GM18870 (cell line): Measurements from ENCODE around the gene PDZD2.
"Not testable (repeated sequence)": the region's sequence is repeated elsewhere in the genome, so short reads cannot be mapped to it uniquely, and the experiment has no call there.

Source experiments
- ATAC-seq: cut with Tn5 transposase; IDR thresholded peaks from one replicate; pipeline ENCODE4 v1.9.1; 2021; ENCODE audit warnings: moderate library complexity; ENCODE audit not compliant: unreplicated experiment

The PDZD2 gene

GRCh38 chr5:31682851-31683250, 43.9 kb downstream of the PDZD2 start:
- no peak for ATAC-seq

- ATAC-seq, result no peak
Measured at GRCh38 chr5:31688515-31689092, 49.7 kb downstream of the PDZD2 start.

GRCh38 chr5:31691408-31691807, 52.5 kb downstream of the PDZD2 start:
- ATAC-seq, result not testable (repeated sequence)

GRCh38 chr5:31692561-31693221, 53.8 kb downstream of the PDZD2 start:
- ATAC-seq, result no peak

- no peak for ATAC-seq
Measured at GRCh38 chr5:31698673-31699072, 59.7 kb downstream of the PDZD2 start.

- ATAC-seq, result no peak
Measured at GRCh38 chr5:31701642-31702299, 62.8 kb downstream of the PDZD2 start.

- ATAC-seq, result no peak
Measured at GRCh38 chr5:31702712-31703111, 63.8 kb downstream of the PDZD2 start.

- ATAC-seq, result no peak
Measured at GRCh38 chr5:31703757-31704156, 64.8 kb downstream of the PDZD2 start.

GRCh38 chr5:31706186-31706585, 67.3 kb downstream of the PDZD2 start:
- no peak for ATAC-seq

- ATAC-seq, result no peak
Measured at GRCh38 chr5:31707329-31707728, 68.4 kb downstream of the PDZD2 start.

- ATAC-seq, result no peak
Measured at GRCh38 chr5:31708089-31708488, 69.2 kb downstream of the PDZD2 start.

- no peak for ATAC-seq
Measured at GRCh38 chr5:31711363-31711762, 72.4 kb downstream of the PDZD2 start.

- ATAC-seq, result no peak
Measured at GRCh38 chr5:31711935-31712592, 73.1 kb downstream of the PDZD2 start.

- no peak for ATAC-seq
Measured at GRCh38 chr5:31717561-31717960, 78.6 kb downstream of the PDZD2 start.

GRCh38 chr5:31720004-31720403, 81.1 kb downstream of the PDZD2 start:
- ATAC-seq, result no peak

GRCh38 chr5:31720811-31721345, 81.9 kb downstream of the PDZD2 start:
- no peak for ATAC-seq

GRCh38 chr5:31722111-31722510, 83.2 kb downstream of the PDZD2 start:
- no peak for ATAC-seq

- no peak for ATAC-seq
Measured at GRCh38 chr5:31725996-31726395, 87.1 kb downstream of the PDZD2 start.

- ATAC-seq, result no peak
Measured at GRCh38 chr5:31726952-31727351, 88.0 kb downstream of the PDZD2 start.

- no peak for ATAC-seq
Measured at GRCh38 chr5:31728039-31728438, 89.1 kb downstream of the PDZD2 start.

- ATAC-seq, result not testable (repeated sequence)
Measured at GRCh38 chr5:31728806-31729205, 89.9 kb downstream of the PDZD2 start.

- no peak for ATAC-seq
Measured at GRCh38 chr5:31730139-31730538, 91.2 kb downstream of the PDZD2 start.
